ACC112 (cell line): Measurements from ENCODE around the gene HEATR5A.
"Not testable (repeated sequence)": the region's sequence is repeated elsewhere in the genome, so short reads cannot be mapped to it uniquely, and the experiment has no call there.

Source experiments
- H2AFZ ChIP-seq: fragments of 200-600 bp; sonication (generic); one replicate; pipeline ENCODE4 v1.6.0; 2017; ENCODE audit warnings: antibody characterized with exemption, low read length; ENCODE audit not compliant: unreplicated experiment
- H3K27ac ChIP-seq: fragments of 200-600 bp; sonication (generic); 2 replicates; pipeline ENCODE4 v1.5.1; 2014; ENCODE audit warnings: low read depth, mild to moderate bottlenecking, antibody characterized with exemption, low read length, moderate library complexity
- H3K27me3 ChIP-seq: fragments of 200-600 bp; sonication (generic); 2 replicates; pipeline ENCODE4 v1.6.1; 2014; ENCODE audit warnings: mild to moderate bottlenecking, antibody characterized with exemption, low read length, moderate library complexity, mixed read lengths; ENCODE audit not compliant: insufficient read depth
- H3K36me3 ChIP-seq: fragments of 200-600 bp; sonication (generic); 2 replicates; pipeline ENCODE4 v1.6.1; 2016; ENCODE audit warnings: mild to moderate bottlenecking, antibody characterized with exemption, low read length, moderate library complexity, mixed read lengths; ENCODE audit not compliant: insufficient read depth
- H3K4me1 ChIP-seq: fragments of 200-600 bp; sonication (generic); one replicate; pipeline ENCODE4 v1.6.1; 2016; ENCODE audit warnings: low read length, mixed read lengths; ENCODE audit not compliant: insufficient read depth, unreplicated experiment, control insufficient read depth
- H3K4me3 ChIP-seq: fragments of 200-600 bp; sonication (generic); 2 replicates; pipeline ENCODE4 v1.5.1; 2014; ENCODE audit warnings: mild to moderate bottlenecking, low read depth, low read length
- H3K79me2 ChIP-seq: fragments of 200-600 bp; sonication (generic); one replicate; pipeline ENCODE4 v1.6.0; 2016; ENCODE audit warnings: low read length; ENCODE audit not compliant: control insufficient read depth, unreplicated experiment, insufficient read depth

HEATR5A gene

DNA sequence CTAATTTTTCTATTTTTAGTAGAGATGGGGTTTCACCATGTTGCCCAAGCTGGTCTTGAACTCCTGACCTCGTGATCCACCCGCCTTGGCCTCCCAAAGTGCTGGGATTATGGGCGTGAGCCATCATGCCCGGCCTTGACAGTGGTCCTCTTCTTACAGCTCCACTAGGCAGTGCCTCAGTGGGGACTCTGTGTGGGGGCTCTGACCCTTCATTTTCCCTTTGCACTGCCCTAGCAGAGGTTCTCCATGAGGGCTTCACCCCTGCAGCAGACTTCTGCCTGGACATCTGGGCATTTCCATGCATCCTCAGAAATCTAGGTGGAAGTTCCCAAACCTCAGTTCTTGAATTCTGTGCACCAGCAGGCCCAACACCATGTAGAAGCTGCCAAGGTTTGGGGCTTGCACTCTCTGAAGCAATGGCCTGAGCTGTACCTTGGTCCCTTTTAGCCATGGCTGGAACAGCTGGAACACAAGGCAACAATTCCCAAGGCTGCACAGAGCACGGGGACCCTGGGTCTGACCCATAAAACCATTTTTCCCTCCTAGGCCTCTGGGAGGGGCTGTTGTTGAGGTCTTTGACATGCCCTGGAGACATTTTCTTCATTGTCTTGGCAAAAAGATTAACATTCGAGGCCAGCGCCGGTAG, 90.4 kb downstream of the HEATR5A start:
- H3K27me3 ChIP-seq, H2AFZ ChIP-seq, H3K27ac ChIP-seq, H3K4me1 ChIP-seq, H3K79me2 ChIP-seq, H3K4me3 ChIP-seq: not testable (repeated sequence)
- H3K36me3 ChIP-seq, result peaks cover 18% of the 10 kb centered on the region; the same call in 1 of the 2 replicates

- Histone ChIP-seq H3K27me3 (no peaks in the 10 kb centered on the region), H3K79me2 (no peaks in the 10 kb centered on the region), H3K27ac (no peak overlapping the region), H2AFZ (no peak overlapping the region), H3K4me1 (no peaks in the 10 kb centered on the region), H3K4me3 (no peak overlapping the region), H3K36me3 (peaks cover 8% of the 10 kb centered on the region; the same call in 1 of the 2 replicates)
Observed at GRCh38 chr14:31326111-31326510, 94.2 kb downstream of the HEATR5A start.

GRCh38 chr14:31323419-31323818, 96.9 kb downstream of the HEATR5A start:
- Histone ChIP-seq H3K36me3 (0 out of 2 replicates have a peak, but pooled peaks cover 3% of the 10 kb centered on the region), H3K27ac (no peak overlapping the region)

GRCh38 chr14:31320922-31321766, 99.2 kb downstream of the HEATR5A start:
- Histone ChIP-seq H3K27ac (no peak overlapping the region), H3K4me3 (no peak overlapping the region), H2AFZ (no peak overlapping the region), H3K79me2 (no peaks in the 10 kb centered on the region), H3K36me3 (0 out of 2 replicates have a peak, but pooled peaks cover 3% of the 10 kb centered on the region), H3K27me3 (no peaks in the 10 kb centered on the region), H3K4me1 (no peaks in the 10 kb centered on the region)

More at GRCh38 chr14:31323419-31323818, 96.9 kb downstream of the HEATR5A start:
- no peaks in the 10 kb centered on the region for H3K27me3 ChIP-seq
- no peak overlapping the region for H3K4me3 ChIP-seq
- no peaks in the 10 kb centered on the region for H3K4me1 ChIP-seq
- no peaks in the 10 kb centered on the region for H3K79me2 ChIP-seq
- H2AFZ ChIP-seq, result no peak overlapping the region

DNA sequence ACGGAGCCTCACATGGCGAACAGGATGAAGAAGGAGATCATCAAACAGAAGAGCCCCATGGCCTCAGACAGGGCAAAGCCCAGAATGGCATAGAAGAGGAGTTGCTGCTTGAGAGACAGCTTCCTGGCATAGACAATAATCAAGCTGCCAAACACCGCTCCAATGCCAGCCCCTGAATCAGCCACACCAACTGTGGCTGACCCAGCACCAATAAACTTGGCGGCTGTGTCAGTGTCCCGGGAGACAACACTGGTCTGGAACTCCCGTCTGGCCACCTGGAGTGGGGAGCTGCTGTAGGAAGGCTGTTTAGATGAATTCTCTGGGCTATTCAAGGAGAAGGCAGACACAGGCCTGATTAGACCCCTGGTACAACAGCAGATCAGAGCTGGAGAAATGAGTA, 100.1 kb downstream of the HEATR5A start:
- H3K27ac ChIP-seq, result no peak overlapping the region
- H3K4me3 ChIP-seq, result no peak overlapping the region
- H3K79me2 ChIP-seq, result no peaks in the 10 kb centered on the region
- no peak overlapping the region for H2AFZ ChIP-seq
- no peaks in the 10 kb centered on the region for H3K4me1 ChIP-seq
- H3K27me3 ChIP-seq, result no peaks in the 10 kb centered on the region
- peaks cover 5% of the 10 kb centered on the region for H3K36me3 ChIP-seq

GRCh38 chr14:31319701-31320100, 100.6 kb downstream of the HEATR5A start:
- no peaks in the 10 kb centered on the region for H3K27me3 ChIP-seq

GRCh38 chr14:31312934-31313333, 107.4 kb downstream of the HEATR5A start:
- no peak overlapping the region for H3K4me3 ChIP-seq
- H3K36me3 ChIP-seq, result peaks cover 14% of the 10 kb centered on the region
- H3K27me3 ChIP-seq, result no peaks in the 10 kb centered on the region
- H3K79me2 ChIP-seq, result no peaks in the 10 kb centered on the region
- no peaks in the 10 kb centered on the region for H3K4me1 ChIP-seq
- no peak overlapping the region for H2AFZ ChIP-seq
- no peak overlapping the region for H3K27ac ChIP-seq

More at GRCh38 chr14:31319701-31320100, 100.6 kb downstream of the HEATR5A start:
- H2AFZ ChIP-seq, result no peak overlapping the region
- H3K27ac ChIP-seq, result no peak overlapping the region
- H3K79me2 ChIP-seq, result no peaks in the 10 kb centered on the region
- no peaks in the 10 kb centered on the region for H3K4me1 ChIP-seq
- peaks cover 10% of the 10 kb centered on the region for H3K36me3 ChIP-seq
- H3K4me3 ChIP-seq, result no peak overlapping the region

DNA sequence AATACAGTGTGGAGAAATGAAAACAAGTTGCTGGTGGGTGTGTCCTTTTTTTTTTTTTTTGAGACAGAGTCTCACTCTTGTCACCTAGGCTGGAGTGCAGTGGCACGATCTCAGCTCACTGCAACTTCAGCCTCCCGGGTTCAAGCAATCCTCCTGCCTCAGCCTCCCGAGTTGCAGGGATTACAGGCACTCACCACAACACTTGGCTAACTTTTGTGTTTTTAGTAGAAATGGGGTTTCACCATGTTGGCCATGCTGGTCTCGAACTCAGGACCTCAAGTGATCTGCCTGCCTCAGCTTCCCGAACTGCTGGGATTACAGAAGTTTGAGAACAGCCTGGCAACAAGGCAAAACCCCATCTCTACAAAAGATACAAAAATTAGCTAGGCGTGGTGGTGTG, 108.0 kb downstream of the HEATR5A start:
- H3K79me2 ChIP-seq, H3K27me3 ChIP-seq, H3K4me3 ChIP-seq, H3K4me1 ChIP-seq, H2AFZ ChIP-seq, H3K27ac ChIP-seq: not testable (repeated sequence)
- peaks cover 14% of the 10 kb centered on the region for H3K36me3 ChIP-seq

DNA sequence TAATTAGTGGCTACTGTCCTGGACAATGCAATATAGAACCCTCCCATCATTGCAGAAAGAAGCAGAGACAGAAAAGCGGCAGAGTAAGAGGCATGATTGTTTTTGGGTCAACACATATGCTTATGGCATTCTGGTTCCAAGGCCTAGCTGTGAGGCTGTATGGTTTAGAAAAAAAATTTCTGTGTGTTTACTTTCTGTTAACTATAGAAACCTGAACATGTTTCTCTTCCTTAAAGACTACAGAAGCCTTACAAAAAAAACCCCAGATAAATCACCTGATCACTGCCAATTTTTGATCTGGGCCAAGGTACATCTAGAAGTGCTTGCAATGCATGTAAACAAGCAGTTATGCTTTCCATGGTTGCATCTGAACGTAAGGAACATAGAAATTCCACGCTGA, 112.7 kb downstream of the HEATR5A start:
- no peak overlapping the region for H3K4me3 ChIP-seq
- no peaks in the 10 kb centered on the region for H3K4me1 ChIP-seq
- no peak overlapping the region for H2AFZ ChIP-seq
- no peaks in the 10 kb centered on the region for H3K27me3 ChIP-seq
- no peaks in the 10 kb centered on the region; the same call in 1 of the 2 replicates for H3K36me3 ChIP-seq
- no peak overlapping the region for H3K27ac ChIP-seq
- no peaks in the 10 kb centered on the region for H3K79me2 ChIP-seq

GRCh38 chr14:31307198-31307597, 113.2 kb downstream of the HEATR5A start:
- H3K79me2 ChIP-seq, result no peaks in the 10 kb centered on the region
- no peak overlapping the region for H3K27ac ChIP-seq
- H3K4me1 ChIP-seq, result no peaks in the 10 kb centered on the region
- H3K27me3 ChIP-seq, result no peaks in the 10 kb centered on the region
- no peak overlapping the region for H2AFZ ChIP-seq
- H3K4me3 ChIP-seq, result no peak overlapping the region
- peaks cover 1% of the 10 kb centered on the region for H3K36me3 ChIP-seq

GRCh38 chr14:31303654-31304053, 116.7 kb downstream of the HEATR5A start:
- Histone ChIP-seq H3K4me3 (no peak overlapping the region), H2AFZ (no peak overlapping the region), H3K4me1 (no peaks in the 10 kb centered on the region), H3K36me3 (peaks cover 3% of the 10 kb centered on the region), H3K27ac (no peak overlapping the region), H3K79me2 (no peaks in the 10 kb centered on the region), H3K27me3 (no peaks in the 10 kb centered on the region)
